Measurements from ENCODE around the gene BTBD16. TPM values are rescaled to one million over a fixed set of nuclear protein-coding genes. Genes with fewer than 3 reads are reported as not detected.

BTBD16 gene
- total and polyA plus RNA-seq, 8 donors = 0.10 to 2.1 (median 0.35) TPM; not detected in 2

- TF ChIP-seq, protein P1, sequence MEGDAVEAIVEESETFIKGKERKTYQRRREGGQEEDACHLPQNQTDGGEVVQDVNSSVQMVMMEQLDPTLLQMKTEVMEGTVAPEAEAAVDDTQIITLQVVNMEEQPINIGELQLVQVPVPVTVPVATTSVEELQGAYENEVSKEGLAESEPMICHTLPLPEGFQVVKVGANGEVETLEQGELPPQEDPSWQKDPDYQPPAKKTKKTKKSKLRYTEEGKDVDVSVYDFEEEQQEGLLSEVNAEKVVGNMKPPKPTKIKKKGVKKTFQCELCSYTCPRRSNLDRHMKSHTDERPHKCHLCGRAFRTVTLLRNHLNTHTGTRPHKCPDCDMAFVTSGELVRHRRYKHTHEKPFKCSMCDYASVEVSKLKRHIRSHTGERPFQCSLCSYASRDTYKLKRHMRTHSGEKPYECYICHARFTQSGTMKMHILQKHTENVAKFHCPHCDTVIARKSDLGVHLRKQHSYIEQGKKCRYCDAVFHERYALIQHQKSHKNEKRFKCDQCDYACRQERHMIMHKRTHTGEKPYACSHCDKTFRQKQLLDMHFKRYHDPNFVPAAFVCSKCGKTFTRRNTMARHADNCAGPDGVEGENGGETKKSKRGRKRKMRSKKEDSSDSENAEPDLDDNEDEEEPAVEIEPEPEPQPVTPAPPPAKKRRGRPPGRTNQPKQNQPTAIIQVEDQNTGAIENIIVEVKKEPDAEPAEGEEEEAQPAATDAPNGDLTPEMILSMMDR (IDR thresholded peaks at IDR 0.05) = no peak
- no peak for ATAC-seq
- Histone ChIP-seq H3K9me3 (no peaks in the 10 kb centered on the region), H3K4me3 (no peak overlapping the region), H3K36me3 (peaks cover 0 to 95% of the 10 kb centered on the region in 2 donors), H3K4me1 (no peaks in the 10 kb centered on the region), H3K27ac (no peak overlapping the region), H3K27me3 (no peaks in the 10 kb centered on the region)
- intact Hi-C loops (cut with DNase I) = no loop called here
- no peak for DNase-seq
Measured at GRCh38 chr10:122225330-122225729, 45.8 kb upstream of the BTBD16 start.

DNA sequence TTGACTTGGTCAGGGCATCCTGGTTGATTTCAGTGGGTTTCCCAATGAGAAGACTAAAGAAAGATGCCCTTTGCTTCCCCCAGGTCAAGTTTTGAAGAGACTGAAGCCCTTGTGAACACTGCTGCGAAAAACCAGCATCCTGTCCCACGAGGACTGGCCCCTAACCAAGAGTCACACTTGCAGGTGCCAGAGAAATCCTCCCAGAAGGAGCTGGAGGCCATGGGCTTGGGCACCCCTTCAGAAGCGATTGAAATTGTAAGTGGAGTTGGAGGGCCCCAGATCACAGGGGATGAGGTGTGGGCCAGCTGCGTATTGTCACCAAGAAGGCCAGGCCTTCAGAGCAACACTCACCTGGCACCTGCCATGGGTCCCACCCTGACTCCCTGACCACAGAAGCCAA lies 43.3 kb upstream of the BTBD16 start:
- Histone ChIP-seq H3K4me1 (no peaks in the 10 kb centered on the region), H3K27ac (no peak overlapping the region), H3K27me3 (no peaks in the 10 kb centered on the region), H3K9me3 (no peaks in the 10 kb centered on the region), H3K4me3 (no peak overlapping the region), H3K36me3 (peaks cover 0 to 91% of the 10 kb centered on the region in 2 donors)
- intact Hi-C loops (cut with DNase I) = no loop called here
- ATAC-seq = no peak
- TF ChIP-seq, protein P1 (IDR thresholded peaks at IDR 0.05) = no peak
- DNase-seq = no peak

GRCh38 chr10:122229666-122230065 lies 41.4 kb upstream of the BTBD16 start:
- TF ChIP-seq, protein P1 (IDR thresholded peaks at IDR 0.05) = no peak
- no peak overlapping the region for H3K27ac ChIP-seq
- H3K27me3 ChIP-seq = no peaks in the 10 kb centered on the region
- intact Hi-C loops (cut with DNase I) = no loop called here
- peaks cover 0 to 91% of the 10 kb centered on the region in 2 donors for H3K36me3 ChIP-seq
- DNase-seq (no peak), ATAC-seq (no peak)
- no peaks in the 10 kb centered on the region for H3K4me1 ChIP-seq
- no peaks in the 10 kb centered on the region for H3K9me3 ChIP-seq
- H3K4me3 ChIP-seq = no peak overlapping the region

DNA sequence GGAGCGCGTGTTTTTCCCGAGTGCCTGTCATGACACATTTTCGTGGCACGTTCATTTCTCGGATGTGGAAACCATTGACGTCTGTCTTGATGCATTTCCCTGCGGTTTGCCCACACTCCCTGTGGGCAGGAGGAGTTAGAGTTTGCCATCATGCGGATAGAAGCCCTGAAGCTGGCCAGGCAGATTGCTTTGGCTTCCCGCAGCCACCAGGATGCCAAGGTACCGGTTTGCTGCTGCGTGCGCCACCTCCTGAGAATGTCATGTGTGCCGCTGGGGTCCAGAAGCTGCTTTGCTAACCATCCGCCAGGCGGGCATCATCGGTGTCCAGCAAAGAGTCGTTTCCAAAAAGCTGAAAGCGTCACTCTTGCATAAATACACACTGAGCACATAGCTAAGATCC lies 40.9 kb upstream of the BTBD16 start:
- TF ChIP-seq, protein P1 (IDR thresholded peaks at IDR 0.05) = no peak
- H3K4me3 ChIP-seq = no peak overlapping the region
- intact Hi-C loops (cut with DNase I) = no loop called here
- ATAC-seq = no peak
- H3K9me3 ChIP-seq = no peaks in the 10 kb centered on the region
- H3K4me1 ChIP-seq = no peaks in the 10 kb centered on the region
- peaks cover 0 to 86% of the 10 kb centered on the region in 2 donors for H3K36me3 ChIP-seq
- DNase-seq = no peak
- no peak overlapping the region for H3K27ac ChIP-seq
- no peaks in the 10 kb centered on the region for H3K27me3 ChIP-seq

DNA sequence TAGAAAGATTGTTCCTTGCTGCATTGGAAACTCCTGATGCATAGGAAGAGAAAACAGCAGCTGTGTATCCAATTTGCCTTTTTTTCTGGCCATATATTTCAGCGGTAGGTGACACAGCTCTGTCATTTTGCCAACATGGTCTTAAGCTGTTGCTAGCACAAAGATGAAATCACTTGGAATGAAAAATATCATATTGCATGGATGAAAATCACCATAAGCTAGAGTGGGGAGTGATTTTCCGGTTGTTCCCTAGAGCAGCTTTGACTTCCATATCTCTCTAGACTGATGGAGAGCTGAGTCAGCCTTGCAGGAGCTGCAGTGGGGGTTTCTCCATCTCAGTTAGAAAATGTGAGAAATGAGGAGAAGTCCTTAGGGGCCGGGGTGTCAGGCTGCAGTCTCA lies 38.3 kb upstream of the BTBD16 start:
- H3K4me1 ChIP-seq = no peaks in the 10 kb centered on the region
- TF ChIP-seq, protein P1 (IDR thresholded peaks at IDR 0.05) = no peak
- H3K27ac ChIP-seq = no peak overlapping the region
- intact Hi-C loops (cut with DNase I) = no loop called here
- H3K9me3 ChIP-seq = no peaks in the 10 kb centered on the region
- DNase-seq = peak in 2 of 4 donors; percentile 9 to 50
- ATAC-seq = peak; percentile 19
- no peaks in the 10 kb centered on the region for H3K27me3 ChIP-seq
- H3K4me3 ChIP-seq = no peak overlapping the region
- peaks cover 0 to 72% of the 10 kb centered on the region in 2 donors for H3K36me3 ChIP-seq

Data from left lung (tissue), 10 donors.